Measurements from ENCODE around the gene MC1R. TPM values are rescaled to one million over a fixed set of nuclear protein-coding genes. Genes with fewer than 3 reads are reported as not detected.
"Not testable (repeated sequence)": the region's sequence is repeated elsewhere in the genome, so short reads cannot be mapped to it uniquely, and the experiment has no call there.

MC1R gene
- total RNA-seq, 1 experiment from 2014 or later = 3.8 TPM

DNA sequence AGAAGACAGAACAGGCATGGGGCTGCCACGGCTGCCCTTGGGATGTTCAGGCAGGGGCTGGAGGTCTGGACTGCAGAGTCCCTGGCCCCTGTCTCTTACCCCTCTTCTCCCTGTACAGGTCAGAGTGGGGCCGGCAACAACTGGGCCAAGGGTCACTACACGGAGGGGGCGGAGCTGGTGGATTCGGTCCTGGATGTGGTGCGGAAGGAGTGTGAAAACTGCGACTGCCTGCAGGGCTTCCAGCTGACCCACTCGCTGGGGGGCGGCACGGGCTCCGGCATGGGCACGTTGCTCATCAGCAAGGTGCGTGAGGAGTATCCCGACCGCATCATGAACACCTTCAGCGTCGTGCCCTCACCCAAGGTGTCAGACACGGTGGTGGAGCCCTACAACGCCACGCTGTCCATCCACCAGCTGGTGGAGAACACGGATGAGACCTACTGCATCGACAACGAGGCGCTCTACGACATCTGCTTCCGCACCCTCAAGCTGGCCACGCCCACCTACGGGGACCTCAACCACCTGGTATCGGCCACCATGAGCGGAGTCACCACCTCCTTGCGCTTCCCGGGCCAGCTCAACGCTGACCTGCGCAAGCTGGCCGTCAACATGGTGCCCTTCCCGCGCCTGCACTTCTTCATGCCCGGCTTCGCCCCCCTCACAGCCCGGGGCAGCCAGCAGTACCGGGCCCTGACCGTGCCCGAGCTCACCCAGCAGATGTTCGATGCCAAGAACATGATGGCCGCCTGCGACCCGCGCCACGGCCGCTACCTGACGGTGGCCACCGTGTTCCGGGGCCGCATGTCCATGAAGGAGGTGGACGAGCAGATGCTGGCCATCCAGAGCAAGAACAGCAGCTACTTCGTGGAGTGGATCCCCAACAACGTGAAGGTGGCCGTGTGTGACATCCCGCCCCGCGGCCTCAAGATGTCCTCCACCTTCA, 16.2 kb downstream of the MC1R start:
- H3K4me3 Mint-ChIP-seq = no peak overlapping the region
- H3K9me3 Mint-ChIP-seq = no peaks in the 10 kb centered on the region
- no peaks in the 10 kb centered on the region for H3K4me1 Mint-ChIP-seq
- POLR2A ChIA-PET = interaction anchor here (0.5 kb wide), 1 partner anchor 50 kb away, joined by 4 read pairs; no protein-coding TSS in a partner anchor
- no peak overlapping the region for H3K27ac Mint-ChIP-seq
- H3K27me3 Mint-ChIP-seq (ENCODE audit: low read depth) = no peaks in the 10 kb centered on the region
- no peak for DNase-seq (ENCODE audit: low spot score)
- peaks cover 35% of the 10 kb centered on the region for H3K36me3 Mint-ChIP-seq
- CTCF ChIA-PET = interaction anchor here (1.8 kb wide), 1 partner anchor 10 kb away, joined by 5 read pairs; no protein-coding TSS in a partner anchor
- TF ChIP-seq GTF2I (CRISPR knock-in tag; conservative IDR thresholded peaks at IDR 0.05) (no peak), ZNF121 (CRISPR knock-in tag; IDR thresholded peaks at IDR 0.05) (no peak), ZNF671 (CRISPR knock-in tag; IDR thresholded peaks at IDR 0.05) (no peak), PRRX2 (CRISPR knock-in tag; IDR thresholded peaks at IDR 0.05) (no peak), NFE2L1 (CRISPR knock-in tag; IDR thresholded peaks at IDR 0.05) (no peak), ZNF263 (CRISPR knock-in tag; IDR thresholded peaks at IDR 0.05; ENCODE audit: low read depth) (no peak), IRF1 (CRISPR knock-in tag; IDR thresholded peaks at IDR 0.05) (no peak), EMX1 (CRISPR knock-in tag; IDR thresholded peaks at IDR 0.05) (no peak), ZNF532 (CRISPR knock-in tag; IDR thresholded peaks at IDR 0.05; ENCODE audit: borderline replicate concordance) (no peak), CREB1 (CRISPR knock-in tag; IDR thresholded peaks at IDR 0.05) (no peak), SMAD3 (CRISPR knock-in tag; IDR thresholded peaks at IDR 0.05; ENCODE audit: borderline replicate concordance) (no peak), FOXK1 (CRISPR knock-in tag; IDR thresholded peaks at IDR 0.05) (no peak), ATF6 (CRISPR knock-in tag; IDR thresholded peaks at IDR 0.05) (no peak), JAZF1 (CRISPR knock-in tag; IDR thresholded peaks at IDR 0.05) (no peak), MAX (CRISPR knock-in tag; IDR thresholded peaks at IDR 0.05) (no peak), ATF1 (CRISPR knock-in tag; IDR thresholded peaks at IDR 0.05) (no peak), ZNF512 (CRISPR knock-in tag; IDR thresholded peaks at IDR 0.05; ENCODE audit: borderline replicate concordance) (no peak)
- TF ChIP-seq, protein P1, sequence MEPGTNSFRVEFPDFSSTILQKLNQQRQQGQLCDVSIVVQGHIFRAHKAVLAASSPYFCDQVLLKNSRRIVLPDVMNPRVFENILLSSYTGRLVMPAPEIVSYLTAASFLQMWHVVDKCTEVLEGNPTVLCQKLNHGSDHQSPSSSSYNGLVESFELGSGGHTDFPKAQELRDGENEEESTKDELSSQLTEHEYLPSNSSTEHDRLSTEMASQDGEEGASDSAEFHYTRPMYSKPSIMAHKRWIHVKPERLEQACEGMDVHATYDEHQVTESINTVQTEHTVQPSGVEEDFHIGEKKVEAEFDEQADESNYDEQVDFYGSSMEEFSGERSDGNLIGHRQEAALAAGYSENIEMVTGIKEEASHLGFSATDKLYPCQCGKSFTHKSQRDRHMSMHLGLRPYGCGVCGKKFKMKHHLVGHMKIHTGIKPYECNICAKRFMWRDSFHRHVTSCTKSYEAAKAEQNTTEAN (CRISPR knock-in tag; IDR thresholded peaks at IDR 0.05) = no peak
- TF ChIP-seq, protein P2, sequence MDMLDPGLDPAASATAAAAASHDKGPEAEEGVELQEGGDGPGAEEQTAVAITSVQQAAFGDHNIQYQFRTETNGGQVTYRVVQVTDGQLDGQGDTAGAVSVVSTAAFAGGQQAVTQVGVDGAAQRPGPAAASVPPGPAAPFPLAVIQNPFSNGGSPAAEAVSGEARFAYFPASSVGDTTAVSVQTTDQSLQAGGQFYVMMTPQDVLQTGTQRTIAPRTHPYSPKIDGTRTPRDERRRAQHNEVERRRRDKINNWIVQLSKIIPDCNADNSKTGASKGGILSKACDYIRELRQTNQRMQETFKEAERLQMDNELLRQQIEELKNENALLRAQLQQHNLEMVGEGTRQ (CRISPR knock-in tag; IDR thresholded peaks at IDR 0.05) = no peak
- TF ChIP-seq, protein P3, sequence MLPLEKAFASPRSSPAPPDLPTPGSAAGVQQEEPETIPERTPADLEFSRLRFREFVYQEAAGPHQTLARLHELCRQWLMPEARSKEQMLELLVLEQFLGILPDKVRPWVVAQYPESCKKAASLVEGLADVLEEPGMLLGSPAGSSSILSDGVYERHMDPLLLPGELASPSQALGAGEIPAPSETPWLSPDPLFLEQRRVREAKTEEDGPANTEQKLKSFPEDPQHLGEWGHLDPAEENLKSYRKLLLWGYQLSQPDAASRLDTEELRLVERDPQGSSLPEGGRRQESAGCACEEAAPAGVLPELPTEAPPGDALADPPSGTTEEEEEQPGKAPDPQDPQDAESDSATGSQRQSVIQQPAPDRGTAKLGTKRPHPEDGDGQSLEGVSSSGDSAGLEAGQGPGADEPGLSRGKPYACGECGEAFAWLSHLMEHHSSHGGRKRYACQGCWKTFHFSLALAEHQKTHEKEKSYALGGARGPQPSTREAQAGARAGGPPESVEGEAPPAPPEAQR (CRISPR knock-in tag; IDR thresholded peaks at IDR 0.05) = no peak
- no peak for ATAC-seq

GRCh38 chr16:89935620-89936019, 17.0 kb downstream of the MC1R start:
- not testable (repeated sequence) for H3K27me3 Mint-ChIP-seq (ENCODE audit: low read depth); H3K4me3 Mint-ChIP-seq; DNase-seq (ENCODE audit: low spot score)

More at GRCh38 chr16:89935620-89936019, 17.0 kb downstream of the MC1R start:
- H3K27ac Mint-ChIP-seq, POLR2A ChIA-PET, ATAC-seq, H3K9me3 Mint-ChIP-seq, H3K4me1 Mint-ChIP-seq: not testable (repeated sequence)
- peaks cover 33% of the 10 kb centered on the region for H3K36me3 Mint-ChIP-seq
- CTCF ChIA-PET = interaction anchor here (1.8 kb wide), 1 partner anchor 10 kb away, joined by 5 read pairs; no protein-coding TSS in a partner anchor

All from WTC11 (cell line).